GM19238 (cell line): ENCODE measurements around the gene SPATA32.

Experiments used
- DNase-seq: peaks from one replicate; pipeline ENCODE4 v3.0.0; 2011; ENCODE audit warnings: low spot score; ENCODE audit not compliant: insufficient read length

The SPATA32 gene

GRCh38 chr17:45294506-45294905 lies 32.6 kb upstream of the SPATA32 start:
- DNase-seq, result no peak

GRCh38 chr17:45293413-45294211 lies 31.7 kb upstream of the SPATA32 start:
- no peak for DNase-seq

- DNase-seq, result no peak
Observed at GRCh38 chr17:45292696-45293412, 31.0 kb upstream of the SPATA32 start.

- no peak for DNase-seq
Observed at GRCh38 chr17:45291171-45291805, 29.4 kb upstream of the SPATA32 start.

GRCh38 chr17:45290269-45290765 lies 28.4 kb upstream of the SPATA32 start:
- DNase-seq, result no peak

GRCh38 chr17:45289301-45290268 lies 27.7 kb upstream of the SPATA32 start:
- no peak for DNase-seq

- DNase-seq, result no peak
Observed at GRCh38 chr17:45288825-45289224, 26.9 kb upstream of the SPATA32 start.

- DNase-seq, result no peak
Observed at GRCh38 chr17:45287526-45288500, 25.9 kb upstream of the SPATA32 start.

GRCh38 chr17:45286286-45286685 lies 24.4 kb upstream of the SPATA32 start:
- DNase-seq, result no peak

- no peak for DNase-seq
Observed at GRCh38 chr17:45284176-45285140, 22.6 kb upstream of the SPATA32 start.

- no peak for DNase-seq
Observed at GRCh38 chr17:45283711-45284110, 21.8 kb upstream of the SPATA32 start.

- no peak for DNase-seq
Observed at GRCh38 chr17:45282683-45283644, 21.1 kb upstream of the SPATA32 start.

- DNase-seq, result no peak
Observed at GRCh38 chr17:45279898-45280297, 18.0 kb upstream of the SPATA32 start.

- DNase-seq, result no peak
Observed at GRCh38 chr17:45277992-45278391, 16.1 kb upstream of the SPATA32 start.

- peak; percentile 84 for DNase-seq
Observed at GRCh38 chr17:45277216-45277849, 15.4 kb upstream of the SPATA32 start.

GRCh38 chr17:45276031-45276430 lies 14.1 kb upstream of the SPATA32 start:
- DNase-seq, result no peak

- DNase-seq, result no peak
Observed at GRCh38 chr17:45274033-45274432, 12.1 kb upstream of the SPATA32 start.
